OCI-LY1 (cell line): ENCODE results near the gene IRF4.

Experiments used
- EZH2 ChIP-seq: fragments of 200-600 bp; sonication (generic), shearing (Covaris generic); IDR thresholded peaks from 2 replicates; pipeline ENCODE4 v1.8.0; 2017; ENCODE audit warnings: borderline replicate concordance, mixed run types, mild to moderate bottlenecking, antibody characterized with exemption, low read length, moderate library complexity, mixed read lengths
- TF ChIP-seq, protein P1 (sequence below): fragments of 200-600 bp; sonication (generic), shearing (Covaris generic); IDR thresholded peaks from 2 replicates; pipeline ENCODE4 v1.5.1; 2017; ENCODE audit warnings: mild to moderate bottlenecking, antibody characterized with exemption, low read length, moderate library complexity, mixed read lengths

DNA sequence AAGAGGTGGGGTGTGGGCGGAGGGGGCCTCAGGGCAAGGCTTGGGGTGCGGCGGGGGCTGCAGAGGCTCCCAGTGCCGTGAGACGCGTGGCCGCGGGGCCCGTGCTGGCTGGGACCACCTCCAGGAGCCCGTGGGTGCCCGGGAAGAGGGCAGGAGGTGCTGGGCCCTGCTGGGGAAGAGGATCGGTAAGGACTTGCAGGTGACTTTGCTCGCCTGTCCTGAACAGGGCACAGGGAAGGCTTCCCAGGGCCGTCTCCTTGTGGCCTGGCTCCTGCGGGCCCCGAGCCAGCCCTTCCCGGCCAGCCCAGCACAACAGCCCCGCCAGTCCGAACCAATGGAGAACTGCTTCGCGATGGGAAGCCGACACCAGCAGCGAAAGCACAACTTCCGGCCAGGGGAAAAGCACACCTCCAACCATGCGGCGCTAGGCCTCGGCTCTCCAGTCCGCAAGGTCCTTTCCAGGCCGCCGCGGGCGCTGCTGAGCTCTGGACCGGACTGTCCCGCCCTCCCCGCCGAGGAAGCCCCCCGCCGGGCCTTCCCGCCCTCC lies 32.3 kb downstream of the IRF4 start:
- TF ChIP-seq EZH2 = no peak
- TF ChIP-seq, protein P1, sequence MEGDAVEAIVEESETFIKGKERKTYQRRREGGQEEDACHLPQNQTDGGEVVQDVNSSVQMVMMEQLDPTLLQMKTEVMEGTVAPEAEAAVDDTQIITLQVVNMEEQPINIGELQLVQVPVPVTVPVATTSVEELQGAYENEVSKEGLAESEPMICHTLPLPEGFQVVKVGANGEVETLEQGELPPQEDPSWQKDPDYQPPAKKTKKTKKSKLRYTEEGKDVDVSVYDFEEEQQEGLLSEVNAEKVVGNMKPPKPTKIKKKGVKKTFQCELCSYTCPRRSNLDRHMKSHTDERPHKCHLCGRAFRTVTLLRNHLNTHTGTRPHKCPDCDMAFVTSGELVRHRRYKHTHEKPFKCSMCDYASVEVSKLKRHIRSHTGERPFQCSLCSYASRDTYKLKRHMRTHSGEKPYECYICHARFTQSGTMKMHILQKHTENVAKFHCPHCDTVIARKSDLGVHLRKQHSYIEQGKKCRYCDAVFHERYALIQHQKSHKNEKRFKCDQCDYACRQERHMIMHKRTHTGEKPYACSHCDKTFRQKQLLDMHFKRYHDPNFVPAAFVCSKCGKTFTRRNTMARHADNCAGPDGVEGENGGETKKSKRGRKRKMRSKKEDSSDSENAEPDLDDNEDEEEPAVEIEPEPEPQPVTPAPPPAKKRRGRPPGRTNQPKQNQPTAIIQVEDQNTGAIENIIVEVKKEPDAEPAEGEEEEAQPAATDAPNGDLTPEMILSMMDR = no peak
